Fibroblast of lung (primary cell): ENCODE results near the gene MAMLD1. TPM values are rescaled to one million over a fixed set of nuclear protein-coding genes. Genes with fewer than 3 reads are reported as not detected.

Experiments
- DNase-seq, 2 donors: peaks; one replicate each; pipeline versions ENCODE4 v3.0.0 to v3.0.0-alpha.2; 2010; ENCODE audit warnings: low read depth in 2 of 2
- H2AFZ ChIP-seq: 2 replicates; pipeline ENCODE4 v1.5.1; 2012; ENCODE audit warnings: low read length, control low read depth, inconsistent platforms
- H3K27ac ChIP-seq: 2 replicates; pipeline ENCODE4 v1.5.1; 2011; ENCODE audit warnings: low read length, control low read depth; ENCODE audit not compliant: insufficient read depth
- H3K27me3 ChIP-seq: 2 replicates; pipeline ENCODE4 v1.5.1; 2011; ENCODE audit warnings: mild to moderate bottlenecking, low read length; ENCODE audit not compliant: control insufficient read depth, insufficient read depth
- H3K36me3 ChIP-seq: 2 replicates; pipeline ENCODE4 v1.5.1; 2011; ENCODE audit warnings: low read length; ENCODE audit not compliant: control insufficient read depth, insufficient read depth
- H3K4me1 ChIP-seq: 2 replicates; pipeline ENCODE4 v1.5.1; 2011; ENCODE audit warnings: low read length; ENCODE audit not compliant: control insufficient read depth, insufficient read depth; ENCODE audit errors: extremely low read depth
- H3K4me2 ChIP-seq: 2 replicates; pipeline ENCODE4 v1.5.1; 2011; ENCODE audit warnings: low read length, control low read depth; ENCODE audit not compliant: insufficient read depth; ENCODE audit errors: extremely low read depth
- H3K4me3 ChIP-seq, 4 experiments: fragments of 200-600 bp in 1 of 4; sonication (generic) in 1 of 4; replicated peaks in 1 of 4; 2 replicates each; pipeline ENCODE4 v1.5.1; 2011 to 2016; ENCODE audit warnings: low read length in 4 of 4, low read depth in 3 of 4, mild to moderate bottlenecking in 3 of 4, control low read depth in 2 of 4, inconsistent platforms in 1 of 4, mixed read lengths in 1 of 4; ENCODE audit not compliant: insufficient read depth in 1 of 4; ENCODE audit errors: control extremely low read depth in 1 of 4
- H3K79me2 ChIP-seq: 2 replicates; pipeline ENCODE4 v1.5.1; 2012; ENCODE audit warnings: mild to moderate bottlenecking, low read length, inconsistent platforms; ENCODE audit not compliant: control insufficient read depth, insufficient read depth
- H3K9ac ChIP-seq: 2 replicates; pipeline ENCODE4 v1.5.1; 2011; ENCODE audit warnings: mild to moderate bottlenecking, low read length, control low read depth; ENCODE audit not compliant: insufficient read depth
- H3K9me3 ChIP-seq: 2 replicates; pipeline ENCODE4 v1.5.1; 2012; ENCODE audit warnings: low read depth, low read length; ENCODE audit not compliant: control insufficient read depth, insufficient read depth
- H4K20me1 ChIP-seq: 2 replicates; pipeline ENCODE4 v1.5.1; 2011; ENCODE audit warnings: low read length; ENCODE audit not compliant: control insufficient read depth, insufficient read depth; ENCODE audit errors: extremely low read depth
- EZH2 ChIP-seq: IDR thresholded peaks from 2 replicates; pipeline ENCODE4 v1.5.1; 2012; ENCODE audit warnings: low read length, control low read depth, mild to moderate bottlenecking; ENCODE audit errors: missing control alignments
- polyA plus RNA-seq, 2 donors: library from polyadenylated mRNA; depleted of rRNA in 1 of 2; stranded (reverse) in 1 of 2; unstranded in 1 of 2; fragments of >200 nt; gene quantifications; 2 replicates each; pipeline ENCODE4 v1.2.1, GENCODE V29; 2011 to 2012; ENCODE audit warnings: missing spikeins in 1 of 2
- total RNA-seq: library from RNA; depleted of rRNA; stranded (reverse); fragments of >200 nt; gene quantifications from 2 replicates; pipeline ENCODE4 v1.2.1, GENCODE V29; 2014
- TF ChIP-seq, protein P1 (sequence below), 2 donors: IDR thresholded peaks in 1 of 2; conservative IDR thresholded peaks in 1 of 2; 1 replicate in 1 of 2; 2 replicates in 1 of 2; pipeline ENCODE4 v1.5.1; 2011 to 2012; ENCODE audit warnings: low read length in 2 of 2, control low read depth in 1 of 2, inconsistent platforms in 1 of 2, low read depth in 1 of 2, mild to moderate bottlenecking in 1 of 2

The MAMLD1 gene
- total and polyA plus RNA-seq, 2 donors (not counting 1 experiment from before 2014, with no cell fraction given) = 3.6 to 15.5 TPM

GRCh38 chrX:150316564-150316963 is 46.6 kb upstream of the MAMLD1 start:
- Histone ChIP-seq H4K20me1 (no peaks in the 10 kb centered on the region), H3K27me3 (no peaks in the 10 kb centered on the region), H3K4me3 (no peak overlapping the region), H3K27ac (no peak overlapping the region), H3K4me1 (no peaks in the 10 kb centered on the region), H3K36me3 (no peaks in the 10 kb centered on the region), H3K9ac (no peak overlapping the region), H2AFZ (no peak overlapping the region), H3K79me2 (no peaks in the 10 kb centered on the region), H3K4me2 (no peak overlapping the region), H3K9me3 (no peaks in the 10 kb centered on the region)
- DNase-seq = no peak
- TF ChIP-seq, protein P1, sequence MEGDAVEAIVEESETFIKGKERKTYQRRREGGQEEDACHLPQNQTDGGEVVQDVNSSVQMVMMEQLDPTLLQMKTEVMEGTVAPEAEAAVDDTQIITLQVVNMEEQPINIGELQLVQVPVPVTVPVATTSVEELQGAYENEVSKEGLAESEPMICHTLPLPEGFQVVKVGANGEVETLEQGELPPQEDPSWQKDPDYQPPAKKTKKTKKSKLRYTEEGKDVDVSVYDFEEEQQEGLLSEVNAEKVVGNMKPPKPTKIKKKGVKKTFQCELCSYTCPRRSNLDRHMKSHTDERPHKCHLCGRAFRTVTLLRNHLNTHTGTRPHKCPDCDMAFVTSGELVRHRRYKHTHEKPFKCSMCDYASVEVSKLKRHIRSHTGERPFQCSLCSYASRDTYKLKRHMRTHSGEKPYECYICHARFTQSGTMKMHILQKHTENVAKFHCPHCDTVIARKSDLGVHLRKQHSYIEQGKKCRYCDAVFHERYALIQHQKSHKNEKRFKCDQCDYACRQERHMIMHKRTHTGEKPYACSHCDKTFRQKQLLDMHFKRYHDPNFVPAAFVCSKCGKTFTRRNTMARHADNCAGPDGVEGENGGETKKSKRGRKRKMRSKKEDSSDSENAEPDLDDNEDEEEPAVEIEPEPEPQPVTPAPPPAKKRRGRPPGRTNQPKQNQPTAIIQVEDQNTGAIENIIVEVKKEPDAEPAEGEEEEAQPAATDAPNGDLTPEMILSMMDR (conservative IDR thresholded peaks at IDR 0.05 in 1 of 2, IDR thresholded peaks at IDR 0.05 in 1 of 2; ENCODE audit: low read depth in 1 of 2, low read length in 2 of 2) = no peak
- TF ChIP-seq EZH2 = no peak

DNA sequence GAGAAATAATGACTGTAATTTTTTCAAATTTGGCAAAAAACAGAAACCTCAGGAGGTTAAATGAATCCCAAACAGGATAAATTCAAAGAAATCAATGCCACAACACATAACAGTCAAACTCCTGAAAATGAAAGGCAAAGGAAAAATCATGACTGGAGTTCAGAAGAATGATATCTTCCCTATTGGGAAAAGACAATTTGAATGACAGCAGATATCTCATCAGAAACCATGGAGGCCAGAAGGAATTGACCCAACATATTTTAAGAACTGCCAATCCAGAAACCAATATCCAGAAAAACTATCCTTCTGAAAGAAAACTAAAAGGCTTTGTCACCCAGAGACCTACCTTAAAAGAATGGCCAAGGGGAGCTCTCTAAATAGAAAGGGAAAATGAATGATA is 40.1 kb upstream of the MAMLD1 start:
- TF ChIP-seq EZH2 = no peak
- TF ChIP-seq, protein P1 (conservative IDR thresholded peaks at IDR 0.05 in 1 of 2, IDR thresholded peaks at IDR 0.05 in 1 of 2; ENCODE audit: low read depth in 1 of 2, low read length in 2 of 2) = no peak
- no peak overlapping the region for H3K27ac ChIP-seq
- no peak overlapping the region for H2AFZ ChIP-seq
- no peaks in the 10 kb centered on the region for H3K4me1 ChIP-seq
- H3K4me2 ChIP-seq = no peak overlapping the region
- no peaks in the 10 kb centered on the region for H3K79me2 ChIP-seq
- no peaks in the 10 kb centered on the region for H3K36me3 ChIP-seq
- no peaks in the 10 kb centered on the region for H4K20me1 ChIP-seq
- no peaks in the 10 kb centered on the region for H3K27me3 ChIP-seq
- no peaks in the 10 kb centered on the region for H3K9me3 ChIP-seq
- H3K9ac ChIP-seq = no peak overlapping the region
- no peak overlapping the region for H3K4me3 ChIP-seq
- no peak for DNase-seq

GRCh38 chrX:150324035-150324728 is 38.9 kb upstream of the MAMLD1 start:
- no peaks in the 10 kb centered on the region for H3K79me2 ChIP-seq
- no peak for TF ChIP-seq EZH2
- TF ChIP-seq, protein P1 (conservative IDR thresholded peaks at IDR 0.05 in 1 of 2, IDR thresholded peaks at IDR 0.05 in 1 of 2; ENCODE audit: low read depth in 1 of 2, low read length in 2 of 2) = no peak
- no peaks in the 10 kb centered on the region for H3K27me3 ChIP-seq
- H2AFZ ChIP-seq = no peak overlapping the region
- H3K4me1 ChIP-seq = no peaks in the 10 kb centered on the region
- H4K20me1 ChIP-seq = no peaks in the 10 kb centered on the region
- H3K27ac ChIP-seq = no peak overlapping the region
- H3K4me2 ChIP-seq = no peak overlapping the region
- no peaks in the 10 kb centered on the region for H3K9me3 ChIP-seq
- no peaks in the 10 kb centered on the region for H3K36me3 ChIP-seq
- peak; percentile 73 to 94 for DNase-seq
- no peak overlapping the region for H3K9ac ChIP-seq
- H3K4me3 ChIP-seq = no peak overlapping the region
